ENCODE measurements around the gene SPEG.

DNA sequence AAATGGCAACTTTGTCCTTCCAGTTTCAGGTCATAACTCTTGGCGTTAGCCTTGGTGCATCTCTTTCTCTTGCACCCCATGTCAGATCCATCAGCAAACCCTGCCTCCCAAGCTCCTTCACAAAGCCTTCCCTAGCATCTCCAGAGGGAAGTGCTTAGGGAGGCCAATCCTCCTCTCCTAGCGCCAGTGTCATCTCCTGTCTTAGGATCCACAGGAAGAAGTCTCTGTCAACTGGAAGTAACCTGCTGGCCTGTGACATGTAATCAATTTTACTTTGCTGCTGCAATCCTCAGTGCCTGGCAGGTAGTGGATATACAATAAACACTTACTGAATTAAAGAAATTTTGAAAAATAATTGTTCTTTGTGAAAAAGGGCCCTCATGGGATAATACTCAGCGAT, 39.0 kb upstream of the SPEG start:
- TF ChIP-seq ZBTB7A (IDR thresholded peaks at IDR 0.05; ENCODE audit: low read depth) (no peak), RAD21 (IDR thresholded peaks at IDR 0.05; ENCODE audit: low read depth) (no peak), YY1 (IDR thresholded peaks at IDR 0.05; ENCODE audit: low read depth) (no peak), TAF1 (IDR thresholded peaks at IDR 0.05; ENCODE audit: low read depth) (no peak), CEBPB (IDR thresholded peaks at IDR 0.05) (no peak), TEAD4 (IDR thresholded peaks at IDR 0.05) (no peak)
